HepG2 (cell line): Measurements from ENCODE around the gene EVA1C. TPM values are rescaled to one million over a fixed set of nuclear protein-coding genes. Genes with fewer than 3 reads are reported as not detected.

ENCODE experiments used
- ATAC-seq: fragments of 200-7000 bp; cut with Tn5 transposase; 3 replicates; pipeline ENCODE4 v1.9.1; 2020; ENCODE audit warnings: mild to moderate bottlenecking, moderate library complexity
- BruUV-seq: library from RNA; stranded (reverse); fragments of 400-500 nt; replicated peaks from 2 replicates; lab custom pipeline; 2021; lab: Mats Ljungman, UMichigan
- CTCF ChIA-PET: fragments of 300-600 bp; formaldehyde crosslinking; extraction: SDS; loops from one replicate; lab custom pipeline; 2021; ENCODE audit warnings: low total read pairs, inconsistent platforms, low intra/inter-chr PET ratio; lab: Yijun Ruan, JAX
- POLR2A ChIA-PET: fragments of 350-600 bp; sonication (Branson Sonifier 250); formaldehyde crosslinking; loops from one replicate; lab custom pipeline; 2020; ENCODE audit warnings: antibody characterized with exemption, inconsistent platforms; lab: Yijun Ruan, JAX
- DNase-seq: peaks from one replicate; pipeline ENCODE4 v3.0.0-alpha.2; 2015; ENCODE audit warnings: low spot score
- FAIRE-seq: peaks from 3 replicates; lab custom pipeline; 2011; peaks lifted over from hg19 to GRCh38; lab: Jason Lieb, UNC
- H2AFZ ChIP-seq: one replicate; pipeline ENCODE4 v1.6.1; 2011; ENCODE audit warnings: low read length, inconsistent platforms
- H3K27ac ChIP-seq: fragments of 300-600 bp; 3 replicates; pipeline ENCODE4 v1.8.0; 2011; ENCODE audit warnings: mixed run types, mild to moderate bottlenecking, mixed read lengths, low read length, inconsistent platforms; ENCODE audit not compliant: insufficient read depth; ENCODE audit errors: extremely low read length
- H3K27me3 ChIP-seq, 2 experiments: fragments of 200-600 bp in 1 of 2; 2 replicates in 1 of 2; 3 replicates in 1 of 2; pipeline versions ENCODE4 v1.6.0 to v1.8.0; 2011; ENCODE audit warnings: low read length in 2 of 2, mild to moderate bottlenecking in 2 of 2, moderate library complexity in 2 of 2, inconsistent platforms in 1 of 2; ENCODE audit not compliant: insufficient read depth in 2 of 2, control insufficient read depth in 1 of 2
- H3K36me3 ChIP-seq, 2 experiments: fragments of 200-600 bp in 1 of 2; replicated peaks in 1 of 2; 2 replicates in 1 of 2; 3 replicates in 1 of 2; pipeline versions ENCODE4 v1.5.1 to v1.8.0; 2011; ENCODE audit warnings: low read length in 2 of 2, inconsistent platforms in 1 of 2; ENCODE audit not compliant: insufficient read depth in 2 of 2, control insufficient read depth in 1 of 2
- H3K4me1 ChIP-seq: 2 replicates; pipeline ENCODE4 v1.5.1; 2012; ENCODE audit warnings: low read length, inconsistent platforms; ENCODE audit not compliant: insufficient read depth
- H3K4me2 ChIP-seq: 2 replicates; pipeline ENCODE4 v1.6.0; 2011; ENCODE audit warnings: low read depth, low read length, inconsistent platforms
- H3K4me3 ChIP-seq, 3 experiments: fragments of 200-600 bp in 1 of 3; sonication (generic), shearing (Covaris generic) in 1 of 3; replicated peaks in 1 of 3; 2 replicates each; pipeline ENCODE4 v1.5.1; 2011 to 2016; ENCODE audit warnings: low read length in 3 of 3, inconsistent platforms in 2 of 3, low read depth in 2 of 3, mild to moderate bottlenecking in 2 of 3, control low read depth in 1 of 3, mixed read lengths in 1 of 3; ENCODE audit not compliant: insufficient read depth in 1 of 3
- H3K79me2 ChIP-seq: one replicate; pipeline ENCODE4 v1.6.1; 2011; ENCODE audit warnings: low read length, inconsistent platforms; ENCODE audit not compliant: insufficient read depth
- H3K9ac ChIP-seq: 2 replicates; pipeline ENCODE4 v1.6.0; 2011; ENCODE audit warnings: mild to moderate bottlenecking, low read depth, low read length, inconsistent platforms; ENCODE audit not compliant: insufficient read depth
- H3K9me3 ChIP-seq: 2 replicates; pipeline ENCODE4 v1.5.1; 2012; ENCODE audit warnings: mild to moderate bottlenecking, low read length
- H4K20me1 ChIP-seq: 2 replicates; pipeline ENCODE4 v1.6.0; 2011; ENCODE audit warnings: inconsistent platforms, mild to moderate bottlenecking, low read length, moderate library complexity; ENCODE audit not compliant: insufficient read depth
- BCL6 ChIP-seq: IDR thresholded peaks from 2 replicates; pipeline ENCODE4 v1.6.1; 2016; ENCODE audit warnings: missing genetic modification reagents, missing compliant biosample characterization
- BORCS8-MEF2B ChIP-seq: sonication (generic); formaldehyde crosslinking; IDR thresholded peaks from 2 replicates; pipeline ENCODE4 v1.8.0; 2022; ENCODE audit warnings: mild to moderate bottlenecking, missing genetic modification reagents
- MTERF4 ChIP-seq: sonication (generic); formaldehyde crosslinking; IDR thresholded peaks from 2 replicates; pipeline ENCODE4 v1.8.0; 2023; ENCODE audit warnings: mild to moderate bottlenecking, missing genetic modification reagents
- PAXIP1 ChIP-seq: sonication (generic); formaldehyde crosslinking; conservative IDR thresholded peaks from 2 replicates; pipeline ENCODE4 v1.4.0; 2020; ENCODE audit warnings: mild to moderate bottlenecking, missing genetic modification reagents, moderate library complexity
- SP4 ChIP-seq: sonication (generic); formaldehyde crosslinking; IDR thresholded peaks from 2 replicates; pipeline ENCODE4 v1.8.1; 2023; ENCODE audit warnings: mild to moderate bottlenecking, missing genetic modification reagents
- USF2 ChIP-seq, 2 experiments: sonication (generic) in 1 of 2; formaldehyde crosslinking in 1 of 2; IDR thresholded peaks; 2 replicates each; pipeline versions ENCODE4 v1.5.1 to v1.6.1; 2011 to 2020; ENCODE audit warnings: borderline replicate concordance in 1 of 2, low read depth in 1 of 2, low read length in 1 of 2, mild to moderate bottlenecking in 1 of 2, missing genetic modification reagents in 1 of 2, moderate library complexity in 1 of 2
- ZNF564 ChIP-seq: sonication (generic); formaldehyde crosslinking; IDR thresholded peaks from 2 replicates; pipeline ENCODE4 v1.8.1; 2023; ENCODE audit warnings: mild to moderate bottlenecking, missing genetic modification reagents
- ZSCAN22 ChIP-seq: sonication (generic); formaldehyde crosslinking; IDR thresholded peaks from 2 replicates; pipeline ENCODE4 v1.4.0; 2020; ENCODE audit warnings: mild to moderate bottlenecking, missing genetic modification reagents
- ZSCAN25 ChIP-seq: sonication (generic); formaldehyde crosslinking; IDR thresholded peaks from 2 replicates; pipeline ENCODE4 v1.8.0; 2022; ENCODE audit warnings: mild to moderate bottlenecking, missing genetic modification reagents
- WGBS: methylation state at CpG from one replicate; pipeline ENCODE4 v1.1.6; 2017; ENCODE audit warnings: low lambda C conversion rate; 5-methylcytosine and 5-hydroxymethylcytosine counted together
- in situ Hi-C: cut with HindIII; loops from 2 replicates; pipeline ENCODE4 v1.10.0; 2017; ENCODE audit warnings: low pct_unique_long_range_greater_than_20kb; ENCODE audit not compliant: extremely low pct_ligation_motif_present
- intact Hi-C: fragments of 100-400 bp; cut with micrococcal nuclease; formaldehyde crosslinking; loops from one replicate; pipeline ENCODE4 v1.10.0; 2022; ENCODE audit not compliant: unreplicated experiment
- polyA plus RNA-seq, 8 experiments: library from polyadenylated mRNA; depleted of rRNA in 3 of 8; stranded (reverse) in 7 of 8; unstranded in 1 of 8; fragments of >200 nt; fragmentation: Illumina TruSeq in 4 of 8; extraction: Trizol in 4 of 8; gene quantifications; 2 replicates each; pipeline versions ENCODE4 v1.2.1 to v1.2.3, GENCODE V29; 2011 to 2016; ENCODE audit warnings: low read depth in 4 of 8, missing spikeins in 1 of 8, mixed read lengths in 1 of 8; ENCODE audit not compliant: insufficient read depth in 1 of 8
- total RNA-seq, 5 experiments: library from RNA; depleted of rRNA; stranded (reverse); fragments of >200 nt; fragmentation: Illumina TruSeq; extraction: Trizol; gene quantifications; 2 replicates each; pipeline ENCODE4 v1.2.3, GENCODE V29; 2016; ENCODE audit warnings: low read depth in 1 of 5

The EVA1C gene
- total and polyA plus RNA-seq, 2 of the 13 experiments (the other 11 are each of a cell fraction or from before 2014, with no cell fraction given) = 0.29 to 0.34 TPM

- Histone ChIP-seq H3K4me3 (no peak overlapping the region), H3K27me3 (no peaks in the 10 kb centered on the region), H3K79me2 (no peaks in the 10 kb centered on the region), H3K36me3 (peaks cover 24 to 80% of the 10 kb centered on the region in 2 experiments), H3K9me3 (no peaks in the 10 kb centered on the region), H3K9ac (no peak overlapping the region), H2AFZ (no peak overlapping the region), H4K20me1 (no peaks in the 10 kb centered on the region), H3K4me1 (peaks cover 17% of the 10 kb centered on the region), H3K27ac (no peak overlapping the region), H3K4me2 (no peak overlapping the region)
- WGBS = 88% methylated on average over 6 of the region's 6 CpGs
- ChIA-PET POLR2A (no interaction called here), CTCF (no interaction called here)
- in situ Hi-C loops (no loop called here), intact Hi-C loops (no loop called here)
- DNase-seq (no peak), ATAC-seq (no peak), FAIRE-seq (no peak)
- no TSS peak for BruUV-seq
- TF ChIP-seq ZNF564 (no peak), USF2 (IDR thresholded peaks at IDR 0.05; ENCODE audit: low read depth, low read length) (no peak), USF2 (CRISPR knock-in tag; IDR thresholded peaks at IDR 0.05; ENCODE audit: borderline replicate concordance) (no peak), MTERF4 (CRISPR knock-in tag) (no peak), BORCS8-MEF2B (CRISPR knock-in tag) (no peak), PAXIP1 (CRISPR knock-in tag) (no peak), BCL6 (CRISPR knock-in tag) (no peak), SP4 (CRISPR knock-in tag) (no peak), ZSCAN25 (CRISPR knock-in tag) (no peak), ZSCAN22 (CRISPR knock-in tag) (no peak)
Measured at GRCh38 chr21:32370998-32371766, 41.3 kb upstream of the EVA1C start.
